IMR-90 (cell line): Measurements from ENCODE around the gene GEMIN8. TPM values are rescaled to one million over a fixed set of nuclear protein-coding genes. Genes with fewer than 3 reads are reported as not detected.

Experiments
- ATAC-seq: fragments of 200-7000 bp; cut with Tn5 transposase; 2 replicates; pipeline ENCODE4 v1.9.1; 2020; ENCODE audit warnings: low read depth, mild to moderate bottlenecking, moderate library complexity
- BruUV-seq: library from RNA; stranded (reverse); fragments of 400-500 nt; replicated peaks from 2 replicates; lab custom pipeline; 2021; lab: Mats Ljungman, UMichigan
- CTCF ChIA-PET: fragments of 300-600 bp; formaldehyde crosslinking; extraction: SDS; loops from one replicate; lab custom pipeline; 2021; ENCODE audit warnings: antibody characterized with exemption; lab: Yijun Ruan, JAX
- POLR2A ChIA-PET: fragments of 300-600 bp; sonication (Branson Sonifier 250); formaldehyde crosslinking; loops from one replicate; lab custom pipeline; 2022; ENCODE audit warnings: antibody characterized with exemption; ENCODE audit not compliant: unreplicated experiment; lab: Charles Lee
- DNase-seq: peaks from one replicate; pipeline ENCODE4 v3.0.0; 2013
- H2AFZ ChIP-seq: replicated peaks from 2 replicates; pipeline ENCODE3; 2013; ENCODE audit warnings: low read length, mild to moderate bottlenecking; ENCODE audit not compliant: poor library complexity
- H2AK5ac ChIP-seq: 2 replicates; pipeline ENCODE4 v1.6.1; 2013; ENCODE audit warnings: low read depth, low read length, inconsistent platforms
- H2AK9ac ChIP-seq: replicated peaks from 2 replicates; pipeline ENCODE3; 2013; ENCODE audit warnings: mild to moderate bottlenecking, low read depth, low read length, moderate library complexity; ENCODE audit not compliant: poor library complexity
- H2BK120ac ChIP-seq: 2 replicates; pipeline ENCODE4 v1.6.1; 2013; ENCODE audit warnings: low read depth, low read length, inconsistent platforms
- H2BK15ac ChIP-seq: 3 replicates; pipeline ENCODE4 v1.6.1; 2013; ENCODE audit warnings: low read depth, low read length, inconsistent platforms
- H2BK20ac ChIP-seq: 2 replicates; pipeline ENCODE4 v1.6.1; 2013; ENCODE audit warnings: low read depth, mild to moderate bottlenecking, inconsistent platforms, low read length, moderate library complexity
- H2BK5ac ChIP-seq: 2 replicates; pipeline ENCODE4 v1.6.1; 2013; ENCODE audit warnings: mild to moderate bottlenecking, low read depth, low read length, inconsistent platforms; ENCODE audit not compliant: poor library complexity, severe bottlenecking
- H3K14ac ChIP-seq: replicated peaks from 2 replicates; pipeline ENCODE4 v1.6.1; 2013; ENCODE audit warnings: low read depth, low read length, inconsistent platforms
- H3K18ac ChIP-seq: 2 replicates; pipeline ENCODE4 v1.6.1; 2013; ENCODE audit warnings: low read depth, low read length, control low read depth
- H3K23ac ChIP-seq: 2 replicates; pipeline ENCODE4 v1.6.1; 2013; ENCODE audit warnings: low read depth, low read length, inconsistent platforms
- H3K27ac ChIP-seq: 2 replicates; pipeline ENCODE4 v1.5.1; 2013; ENCODE audit warnings: mild to moderate bottlenecking, control low read depth, low read length; ENCODE audit not compliant: insufficient read depth
- H3K27me3 ChIP-seq: 2 replicates; pipeline ENCODE4 v1.6.1; 2013; ENCODE audit warnings: low read length; ENCODE audit not compliant: control insufficient read depth, insufficient read depth
- H3K36me3 ChIP-seq: 2 replicates; pipeline ENCODE4 v1.6.1; 2013; ENCODE audit warnings: low read length, mixed read lengths; ENCODE audit not compliant: control insufficient read depth, insufficient read depth
- H3K4ac ChIP-seq: 2 replicates; pipeline ENCODE4 v1.6.1; 2013; ENCODE audit warnings: low read depth, low read length, inconsistent platforms
- H3K4me1 ChIP-seq: 2 replicates; pipeline ENCODE4 v1.6.1; 2013; ENCODE audit warnings: low read length, mixed read lengths; ENCODE audit not compliant: control insufficient read depth, insufficient read depth
- H3K4me2 ChIP-seq: 2 replicates; pipeline ENCODE4 v1.6.1; 2013; ENCODE audit warnings: low read depth, mild to moderate bottlenecking, control low read depth, low read length, moderate library complexity
- H3K4me3 ChIP-seq: 2 replicates; pipeline ENCODE4 v1.5.1; 2013; ENCODE audit warnings: low read depth, mild to moderate bottlenecking, control low read depth, low read length, moderate library complexity; ENCODE audit not compliant: insufficient read depth
- H3K56ac ChIP-seq: 2 replicates; pipeline ENCODE4 v1.6.1; 2013; ENCODE audit warnings: low read length, inconsistent platforms; ENCODE audit not compliant: insufficient read depth; ENCODE audit errors: extremely low read depth
- H3K79me1 ChIP-seq, 2 experiments: 2 replicates each; pipeline ENCODE4 v1.6.1; 2013; ENCODE audit warnings: low read length in 2 of 2, inconsistent platforms in 1 of 2, low read depth in 1 of 2
- H3K9ac ChIP-seq: 2 replicates; pipeline ENCODE4 v1.6.1; 2013; ENCODE audit warnings: low read depth, low read length, control low read depth
- H3K9me1 ChIP-seq: 2 replicates; pipeline ENCODE4 v1.6.1; 2013; ENCODE audit warnings: low read length, inconsistent platforms; ENCODE audit not compliant: insufficient read depth
- H3K9me3 ChIP-seq: 2 replicates; pipeline ENCODE4 v1.6.1; 2013; ENCODE audit warnings: low read length; ENCODE audit not compliant: control insufficient read depth, insufficient read depth
- H4K20me1 ChIP-seq: 2 replicates; pipeline ENCODE4 v1.6.1; 2013; ENCODE audit warnings: low read length, inconsistent platforms; ENCODE audit not compliant: insufficient read depth
- H4K5ac ChIP-seq: 2 replicates; pipeline ENCODE4 v1.6.1; 2013; ENCODE audit warnings: mild to moderate bottlenecking, low read depth, low read length, control low read depth
- H4K8ac ChIP-seq, 2 experiments: 2 replicates each; pipeline ENCODE4 v1.6.1; 2013; ENCODE audit warnings: low read depth in 2 of 2, low read length in 2 of 2, control low read depth in 1 of 2, inconsistent platforms in 1 of 2
- H4K91ac ChIP-seq: 2 replicates; pipeline ENCODE4 v1.6.1; 2013; ENCODE audit warnings: low read depth, low read length, inconsistent platforms; ENCODE audit not compliant: insufficient read depth
- BHLHE40 ChIP-seq: fragments of 150-350 bp; IDR thresholded peaks from 2 replicates; pipeline ENCODE4 v1.6.1; 2016; ENCODE audit warnings: mild to moderate bottlenecking, low read depth, low read length
- CEBPB ChIP-seq: IDR thresholded peaks from 2 replicates; pipeline ENCODE4 v1.6.1; 2012; ENCODE audit warnings: low read depth, low read length, improper control_type of control experiment
- CHD1 ChIP-seq: IDR thresholded peaks from 2 replicates; pipeline ENCODE4 v1.6.1; 2012; ENCODE audit warnings: low read depth, low read length, improper control_type of control experiment
- ELK1 ChIP-seq: fragments of 150-350 bp; IDR thresholded peaks from 2 replicates; pipeline ENCODE4 v1.6.1; 2016; ENCODE audit warnings: low read depth, mild to moderate bottlenecking, low read length, moderate library complexity, borderline replicate concordance
- FOS ChIP-seq: fragments of 150-350 bp; IDR thresholded peaks from 2 replicates; pipeline ENCODE4 v1.6.1; 2016; ENCODE audit warnings: low read depth, low read length
- MAZ ChIP-seq: IDR thresholded peaks from 2 replicates; pipeline ENCODE4 v1.6.1; 2012; ENCODE audit warnings: low read depth, mild to moderate bottlenecking, low read length, improper control_type of control experiment, moderate library complexity, borderline replicate concordance
- MXI1 ChIP-seq: IDR thresholded peaks from 2 replicates; pipeline ENCODE4 v1.6.1; 2012; ENCODE audit warnings: low read depth, mild to moderate bottlenecking, low read length, moderate library complexity, borderline replicate concordance
- POLR2A ChIP-seq: IDR thresholded peaks from 2 replicates; pipeline ENCODE4 v1.6.1; 2012; ENCODE audit warnings: mild to moderate bottlenecking, low read depth, low read length
- RAD21 ChIP-seq: IDR thresholded peaks from 2 replicates; pipeline ENCODE4 v1.6.1; 2012; ENCODE audit warnings: low read length, improper control_type of control experiment
- RCOR1 ChIP-seq: IDR thresholded peaks from 2 replicates; pipeline ENCODE4 v1.6.1; 2012; ENCODE audit warnings: mild to moderate bottlenecking, low read length, improper control_type of control experiment; ENCODE audit not compliant: insufficient replicate concordance
- RFX5 ChIP-seq: IDR thresholded peaks from 2 replicates; pipeline ENCODE4 v1.8.0; 2012; ENCODE audit warnings: low read depth, mild to moderate bottlenecking, low read length, moderate library complexity
- USF2 ChIP-seq: fragments of 150-350 bp; IDR thresholded peaks from 2 replicates; pipeline ENCODE4 v1.6.1; 2017; ENCODE audit warnings: mild to moderate bottlenecking, antibody characterized with exemption, low read length, low read depth
- WGBS, 2 experiments: methylation state at CpG; one replicate each; pipeline versions ENCODE4 v1.1.5 to v1.1.7; 2013; ENCODE audit warnings: missing lambda C conversion rate in 2 of 2; ENCODE audit not compliant: insufficient read length in 1 of 2; ENCODE audit errors: extremely low coverage in 2 of 2; 5-methylcytosine and 5-hydroxymethylcytosine counted together
- dilution Hi-C: fragments of 300-500 bp; cut with HindIII; formaldehyde crosslinking; loops from one replicate; pipeline ENCODE4 v1.14.3; 2018; ENCODE audit warnings: low sequenced_read_pairs; ENCODE audit not compliant: unreplicated experiment
- in situ Hi-C: fragments of 300-500 bp; cut with MboI; formaldehyde crosslinking; loops from 3 replicates; pipeline ENCODE4 v1.14.3; 2019; ENCODE audit warnings: low sequenced_read_pairs, inconsistent platforms, mixed read lengths
- intact Hi-C: fragments of 100-400 bp; cut with micrococcal nuclease; formaldehyde crosslinking; loops from 2 replicates; pipeline ENCODE4 v1.10.0; 2022
- polyA plus RNA-seq, 3 experiments: library from polyadenylated mRNA; depleted of rRNA; stranded (reverse); fragments of >200 nt; gene quantifications; 2 replicates each; pipeline ENCODE4 v1.2.3, GENCODE V29; 2012; ENCODE audit warnings: low replicate concordance in 1 of 3
- total RNA-seq: library from RNA; depleted of rRNA; stranded (reverse); fragments of >200 nt; gene quantifications from 2 replicates; pipeline ENCODE4 v1.2.3, GENCODE V29; 2012

The GEMIN8 gene
- total and polyA plus RNA-seq, 2 of the 4 experiments (the other 2 are of a cell fraction): 12.0 to 24.1 TPM

DNA sequence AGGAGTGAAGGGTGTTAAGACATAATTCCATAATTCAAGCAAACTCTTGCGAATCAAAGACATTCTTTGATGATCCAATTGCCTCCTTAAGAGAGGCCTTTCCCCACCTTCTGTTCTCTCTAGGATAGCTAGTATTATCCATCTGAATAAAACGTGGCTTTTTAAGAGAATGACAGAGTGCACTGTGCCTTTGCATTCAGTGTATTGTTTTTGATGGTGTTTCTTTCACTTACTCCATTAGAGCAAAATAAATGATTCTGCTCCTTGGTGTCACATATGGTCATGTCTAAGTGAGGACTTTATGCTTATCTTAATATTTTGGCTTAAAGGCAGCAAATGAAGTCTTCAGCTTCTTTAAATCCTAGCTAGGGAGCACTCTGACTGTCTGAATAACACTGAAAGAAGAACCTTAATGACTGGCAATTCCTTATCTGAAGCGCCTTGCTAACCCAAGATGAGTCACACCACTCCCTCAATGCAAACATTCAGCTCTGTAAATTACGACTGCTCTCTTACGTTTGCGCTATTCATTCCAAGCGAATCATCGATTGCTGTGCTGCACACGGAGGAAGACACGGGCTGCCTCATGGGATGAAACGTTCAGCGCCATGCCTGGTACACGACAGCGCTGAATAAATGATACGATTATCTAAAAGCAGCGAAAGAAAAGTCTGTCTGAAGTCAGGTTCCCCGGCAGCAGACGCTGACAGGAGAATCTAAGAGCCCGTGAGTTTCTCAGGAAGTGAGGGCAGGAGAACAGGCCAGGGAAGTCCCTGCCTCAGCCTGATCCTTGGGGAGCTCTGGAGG is 35.1 kb upstream of the GEMIN8 start:
- Histone ChIP-seq H3K79me1 (no peaks in the 10 kb centered on the region), H3K23ac (no peak overlapping the region), H4K8ac (no peak overlapping the region), H3K14ac (no peak overlapping the region), H2BK20ac (no peak overlapping the region), H3K9me3 (no peaks in the 10 kb centered on the region), H3K9me1 (no peaks in the 10 kb centered on the region), H2AK5ac (no peak overlapping the region), H2BK120ac (no peak overlapping the region), H4K5ac (no peak overlapping the region), H3K18ac (no peak overlapping the region), H3K9ac (no peak overlapping the region), H3K4me3 (no peak overlapping the region), H3K4me2 (no peak overlapping the region), H3K56ac (no peak overlapping the region), H2BK15ac (no peak overlapping the region), H3K27me3 (no peaks in the 10 kb centered on the region; the same call in none of the 2 replicates), H4K91ac (no peak overlapping the region), H3K27ac (no peak overlapping the region), H2BK5ac (no peak overlapping the region), H3K4me1 (no peaks in the 10 kb centered on the region), H3K4ac (no peak overlapping the region), H2AFZ (no peak overlapping the region), H2AK9ac (no peak overlapping the region), H4K20me1 (no peaks in the 10 kb centered on the region), H3K36me3 (no peaks in the 10 kb centered on the region)
- 69% methylated on average over 16 of the region's 19 CpGs; no CpG with 5 or more reads in 1 of the 2 experiments for WGBS, 2 experiments
- POLR2A ChIA-PET: no interaction called here
- DNase-seq (peak; percentile 51), ATAC-seq (no peak)
- no TSS peak for BruUV-seq
- TF ChIP-seq RFX5 (no peak), BHLHE40 (no peak), USF2 (no peak), POLR2A (no peak), RAD21 (no peak), MAZ (no peak), ELK1 (no peak), RCOR1 (no peak), FOS (no peak), CHD1 (no peak), MXI1 (no peak), CEBPB (no peak)
- in situ Hi-C loops (no loop called here), intact Hi-C loops (no loop called here), dilution Hi-C loops (no loop called here)
- CTCF ChIA-PET: no interaction called here
